Astrocyte of the spinal cord (primary cell): Measurements from ENCODE around the gene ADGRD2.

Experiments used
- DNase-seq: peaks from one replicate; pipeline ENCODE4 v3.0.0; 2011; ENCODE audit warnings: low read depth, low spot score
- H3K4me3 ChIP-seq: 2 replicates; pipeline ENCODE4 v1.5.1; 2011; ENCODE audit warnings: low read depth, mild to moderate bottlenecking, low read length, moderate library complexity
- in situ Hi-C: cut with HindIII; loops from 2 replicates; pipeline ENCODE4 v1.10.0; 2017; ENCODE audit warnings: low sequenced_read_pairs
- TF ChIP-seq, protein P1 (sequence below): IDR thresholded peaks from 2 replicates; pipeline ENCODE4 v1.5.1; 2012; ENCODE audit warnings: low read depth, mild to moderate bottlenecking, low read length, inconsistent platforms

Gene ADGRD2

GRCh38 chr9:124501771-124502320 lies 51.6 kb downstream of the ADGRD2 start:
- in situ Hi-C loops = no loop called here
- H3K4me3 ChIP-seq = no peak overlapping the region
- no peak for DNase-seq
- TF ChIP-seq, protein P1, sequence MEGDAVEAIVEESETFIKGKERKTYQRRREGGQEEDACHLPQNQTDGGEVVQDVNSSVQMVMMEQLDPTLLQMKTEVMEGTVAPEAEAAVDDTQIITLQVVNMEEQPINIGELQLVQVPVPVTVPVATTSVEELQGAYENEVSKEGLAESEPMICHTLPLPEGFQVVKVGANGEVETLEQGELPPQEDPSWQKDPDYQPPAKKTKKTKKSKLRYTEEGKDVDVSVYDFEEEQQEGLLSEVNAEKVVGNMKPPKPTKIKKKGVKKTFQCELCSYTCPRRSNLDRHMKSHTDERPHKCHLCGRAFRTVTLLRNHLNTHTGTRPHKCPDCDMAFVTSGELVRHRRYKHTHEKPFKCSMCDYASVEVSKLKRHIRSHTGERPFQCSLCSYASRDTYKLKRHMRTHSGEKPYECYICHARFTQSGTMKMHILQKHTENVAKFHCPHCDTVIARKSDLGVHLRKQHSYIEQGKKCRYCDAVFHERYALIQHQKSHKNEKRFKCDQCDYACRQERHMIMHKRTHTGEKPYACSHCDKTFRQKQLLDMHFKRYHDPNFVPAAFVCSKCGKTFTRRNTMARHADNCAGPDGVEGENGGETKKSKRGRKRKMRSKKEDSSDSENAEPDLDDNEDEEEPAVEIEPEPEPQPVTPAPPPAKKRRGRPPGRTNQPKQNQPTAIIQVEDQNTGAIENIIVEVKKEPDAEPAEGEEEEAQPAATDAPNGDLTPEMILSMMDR = no peak

DNA sequence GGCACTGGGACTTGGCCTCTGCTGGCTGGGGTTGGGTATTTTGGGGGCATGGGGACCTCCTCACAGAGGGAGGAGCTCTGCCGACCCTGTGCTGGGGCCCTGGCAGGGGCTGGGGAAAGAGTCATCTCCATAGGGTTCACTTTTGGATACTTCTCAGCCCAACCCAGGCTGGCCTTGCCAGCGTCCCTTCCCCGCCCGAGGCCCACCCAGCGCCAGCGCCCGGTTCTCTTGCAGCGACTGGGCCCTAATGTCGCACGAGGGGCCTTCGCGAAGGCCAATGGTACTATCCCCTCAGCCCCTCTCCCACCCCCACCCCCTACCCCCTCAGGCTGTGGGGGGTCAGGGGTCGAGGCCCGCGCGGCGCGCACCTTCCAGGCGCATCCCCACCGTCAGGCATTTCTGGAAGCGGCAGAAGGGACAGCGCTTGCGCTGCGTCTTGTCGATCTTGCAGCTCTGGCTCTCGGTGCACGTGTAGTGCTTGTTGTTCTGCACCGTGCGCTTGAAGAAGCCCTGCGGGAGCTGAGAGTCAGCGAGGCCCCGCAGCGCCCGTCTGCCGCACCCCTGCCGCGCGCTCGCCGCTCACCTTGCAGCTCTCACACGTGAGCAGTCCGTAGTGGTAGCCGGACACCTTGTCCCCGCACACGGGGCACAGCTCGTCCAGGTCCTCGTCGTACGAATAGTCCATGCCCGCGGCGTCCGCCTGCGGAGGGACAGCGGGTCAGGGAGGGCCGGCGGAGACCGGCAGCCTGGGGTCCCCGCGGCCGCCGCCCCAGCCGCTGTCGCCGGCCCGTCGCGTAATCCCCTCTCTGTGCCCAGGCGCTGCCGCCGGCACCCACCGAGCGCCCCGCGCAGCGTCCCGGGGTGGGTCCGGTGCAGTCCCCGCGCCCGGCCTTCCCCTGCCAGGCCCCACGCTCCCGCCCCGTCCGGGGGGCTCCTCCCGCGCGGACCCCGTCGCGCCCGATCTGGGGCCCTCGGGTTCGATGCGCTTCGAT lies 52.8 kb downstream of the ADGRD2 start:
- in situ Hi-C loops = no loop called here
- H3K4me3 ChIP-seq = no peak overlapping the region
- no peak for DNase-seq
- TF ChIP-seq, protein P1 = no peak

- no peak overlapping the region for H3K4me3 ChIP-seq
- TF ChIP-seq, protein P1 = no peak
- DNase-seq = no peak
- in situ Hi-C loops = no loop called here
Measured at GRCh38 chr9:124503713-124504529, 53.7 kb downstream of the ADGRD2 start.

DNA sequence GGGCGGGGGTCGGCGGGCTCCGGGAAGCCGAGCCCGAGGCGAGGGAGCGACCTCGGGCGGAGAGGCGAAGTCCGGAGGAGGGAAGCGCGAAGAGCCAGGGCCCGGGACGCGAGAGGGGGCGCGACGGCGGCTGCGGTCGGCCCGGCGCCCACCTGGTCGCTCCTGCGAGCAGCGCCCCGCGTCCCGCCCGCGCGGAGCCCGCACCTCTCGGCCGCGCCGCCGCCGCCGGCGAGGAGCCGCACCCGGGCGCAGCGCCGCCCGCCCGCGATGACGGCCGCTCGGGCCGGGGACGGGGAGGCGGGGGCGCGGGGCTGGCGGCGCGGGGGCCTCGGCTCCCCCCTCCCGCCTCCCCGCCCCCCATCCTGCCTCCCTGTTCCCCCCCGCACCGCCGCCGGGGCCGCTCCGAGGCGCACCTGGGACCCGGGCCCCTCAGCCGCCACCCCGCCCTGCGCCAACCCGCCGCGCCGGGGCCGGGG lies 54.3 kb downstream of the ADGRD2 start:
- TF ChIP-seq, protein P1 = no peak
- no peak for DNase-seq
- in situ Hi-C loops = no loop called here
- H3K4me3 ChIP-seq = no peak overlapping the region

GRCh38 chr9:124505006-124505900 lies 55.0 kb downstream of the ADGRD2 start:
- in situ Hi-C loops = no loop called here
- TF ChIP-seq, protein P1 = no peak
- H3K4me3 ChIP-seq = no peak overlapping the region
- DNase-seq = no peak
